ENCODE results near the gene CSRP3. TPM values are rescaled to one million over a fixed set of nuclear protein-coding genes. Genes with fewer than 3 reads are reported as not detected.
"Not testable (repeated sequence)": the region's sequence is repeated elsewhere in the genome, so short reads cannot be mapped to it uniquely, and the experiment has no call there.

Gene CSRP3
- total and polyA plus RNA-seq, 5 donors from 2014 or later, result not detected

DNA sequence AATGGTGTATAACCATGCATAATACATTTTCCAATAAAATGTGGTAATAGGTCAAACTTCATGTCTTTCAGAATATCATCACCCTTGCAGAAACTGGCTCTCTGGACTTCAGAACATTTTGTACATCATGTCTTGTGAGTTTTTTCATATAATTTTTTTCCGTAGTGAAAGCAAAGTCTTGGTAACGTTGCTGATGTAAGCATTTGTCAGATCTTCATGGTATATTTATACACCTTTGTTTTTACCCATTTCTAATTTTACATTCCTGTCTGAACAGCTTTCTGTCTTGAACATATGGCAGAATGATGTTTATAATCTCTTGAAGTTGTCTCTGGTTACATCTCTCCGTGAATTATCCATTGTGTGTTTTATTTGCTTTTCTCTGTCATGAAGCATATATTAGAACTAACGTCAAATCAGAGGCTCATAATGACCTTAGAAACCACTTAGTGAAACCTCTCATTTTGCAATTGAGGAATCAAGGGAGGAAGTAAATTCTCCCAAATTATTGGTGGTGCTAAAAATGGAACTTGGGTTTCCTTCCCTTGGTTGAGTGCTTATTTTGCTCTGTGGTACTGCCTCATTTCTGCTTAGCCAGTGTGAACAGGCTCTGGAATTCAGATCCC, 37.4 kb downstream of the CSRP3 start:
- no peak overlapping the region for H3K27ac ChIP-seq (ENCODE audit: insufficient read depth, low read length, poor library complexity, severe bottlenecking)
- DNase-seq (no peak), ATAC-seq (ENCODE audit: low read depth in 2 of 2) (no peak)
- H3K36me3 Mint-ChIP-seq, result peaks cover 79% of the 10 kb centered on the region
- H3K4me3 Mint-ChIP-seq, result no peak overlapping the region
- no peaks in the 10 kb centered on the region for H3K27me3 ChIP-seq (ENCODE audit: control insufficient read depth, insufficient read depth, low read length)
- no peaks in the 10 kb centered on the region for H3K9me3 ChIP-seq (ENCODE audit: control insufficient read depth in 2 of 2, low read length in 2 of 2)
- H3K4me1 ChIP-seq (ENCODE audit: control insufficient read depth, insufficient read depth, low read length, poor library complexity, severe bottlenecking), result no peaks in the 10 kb centered on the region
- H3K4me1 Mint-ChIP-seq, result peaks cover 0 to 8% (median 7%) of the 10 kb centered on the region in 4 donors
- H3K4me3 ChIP-seq (ENCODE audit: low read depth, low read length), result no peak overlapping the region
- H3K27ac Mint-ChIP-seq, result no peak overlapping the region
- H3K9me3 Mint-ChIP-seq, result no peaks in the 10 kb centered on the region
- no peaks in the 10 kb centered on the region for H3K27me3 Mint-ChIP-seq
- peaks cover 51% of the 10 kb centered on the region for H3K36me3 ChIP-seq (ENCODE audit: control insufficient read depth, insufficient read depth, low read length)

DNA sequence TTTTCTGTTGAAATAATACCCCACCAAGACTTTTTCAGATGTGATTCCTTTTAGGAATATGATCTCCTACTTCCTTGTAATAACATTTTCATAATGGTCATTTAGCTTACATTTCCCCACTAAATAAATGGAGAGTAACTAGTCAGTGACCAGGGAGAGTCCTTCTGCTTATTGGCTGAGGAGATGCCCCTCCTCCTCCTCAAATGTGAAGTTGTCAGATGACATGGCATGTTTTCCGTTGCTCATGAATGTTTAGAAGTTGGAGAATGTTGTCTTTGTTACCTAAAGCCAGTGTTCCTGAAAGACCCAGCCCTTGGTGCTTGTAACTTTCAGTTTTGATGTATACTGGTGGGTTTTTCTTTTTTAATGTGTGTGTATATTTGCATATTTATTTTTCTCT, 38.2 kb downstream of the CSRP3 start:
- peaks cover 51% of the 10 kb centered on the region for H3K36me3 ChIP-seq (ENCODE audit: control insufficient read depth, insufficient read depth, low read length)
- H3K9me3 ChIP-seq (ENCODE audit: control insufficient read depth in 2 of 2, low read length in 2 of 2), result no peaks in the 10 kb centered on the region
- ATAC-seq (ENCODE audit: low read depth in 2 of 2) (no peak), DNase-seq (no peak)
- no peaks in the 10 kb centered on the region for H3K4me1 ChIP-seq (ENCODE audit: control insufficient read depth, insufficient read depth, low read length, poor library complexity, severe bottlenecking)
- no peaks in the 10 kb centered on the region for H3K27me3 Mint-ChIP-seq
- H3K27ac ChIP-seq (ENCODE audit: insufficient read depth, low read length, poor library complexity, severe bottlenecking), result no peak overlapping the region
- H3K27me3 ChIP-seq (ENCODE audit: control insufficient read depth, insufficient read depth, low read length), result no peaks in the 10 kb centered on the region
- peaks cover 0 to 8% (median 7%) of the 10 kb centered on the region in 4 donors for H3K4me1 Mint-ChIP-seq
- no peaks in the 10 kb centered on the region for H3K9me3 Mint-ChIP-seq
- H3K4me3 ChIP-seq (ENCODE audit: low read depth, low read length), result no peak overlapping the region
- no peak overlapping the region for H3K4me3 Mint-ChIP-seq
- H3K36me3 Mint-ChIP-seq, result peaks cover 77% of the 10 kb centered on the region
- H3K27ac Mint-ChIP-seq, result no peak overlapping the region

DNA sequence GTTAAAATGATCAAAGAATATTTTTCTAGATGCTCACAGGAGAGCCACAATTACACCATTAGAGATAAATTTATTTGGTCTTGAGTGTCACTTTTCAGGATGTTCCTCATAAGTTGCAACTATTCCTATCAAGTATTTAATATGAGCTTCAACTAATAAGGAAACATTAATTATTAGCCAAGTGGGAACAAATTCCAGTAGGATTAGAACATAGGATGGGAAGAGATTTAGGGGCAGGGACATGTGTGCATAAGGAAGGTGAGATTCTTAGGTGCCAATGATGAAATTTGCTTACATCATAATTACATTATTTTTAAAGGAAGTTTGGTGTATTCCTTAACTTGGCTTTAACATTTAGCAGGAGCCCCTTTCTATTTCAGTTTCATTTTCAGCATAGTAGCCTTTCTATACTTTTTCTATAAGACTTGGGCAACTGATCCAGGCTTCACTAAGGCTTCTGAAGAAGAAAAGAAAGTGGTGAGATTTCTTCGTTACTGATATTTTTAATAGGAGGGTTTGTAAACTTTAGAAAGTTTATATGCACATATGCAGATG, 38.8 kb downstream of the CSRP3 start:
- Histone ChIP-seq H3K27me3 (ENCODE audit: control insufficient read depth, insufficient read depth, low read length) (no peaks in the 10 kb centered on the region), H3K4me3 (ENCODE audit: low read depth, low read length) (no peak overlapping the region), H3K4me1 (ENCODE audit: control insufficient read depth, insufficient read depth, low read length, poor library complexity, severe bottlenecking) (no peaks in the 10 kb centered on the region), H3K27ac (ENCODE audit: insufficient read depth, low read length, poor library complexity, severe bottlenecking) (no peak overlapping the region), H3K36me3 (ENCODE audit: control insufficient read depth, insufficient read depth, low read length) (peaks cover 47% of the 10 kb centered on the region), H3K9me3 (ENCODE audit: control insufficient read depth in 2 of 2, low read length in 2 of 2) (no peaks in the 10 kb centered on the region)
- Mint-ChIP-seq H3K27ac (peak overlapping the region in 1 of 3 donors; percentile 37), H3K9me3 (no peaks in the 10 kb centered on the region), H3K4me3 (no peak overlapping the region), H3K36me3 (peaks cover 72% of the 10 kb centered on the region), H3K4me1 (peaks cover 0 to 8% (median 7%) of the 10 kb centered on the region in 4 donors), H3K27me3 (no peaks in the 10 kb centered on the region)
- DNase-seq, result no peak
- ATAC-seq (ENCODE audit: low read depth in 2 of 2), result no peak

DNA sequence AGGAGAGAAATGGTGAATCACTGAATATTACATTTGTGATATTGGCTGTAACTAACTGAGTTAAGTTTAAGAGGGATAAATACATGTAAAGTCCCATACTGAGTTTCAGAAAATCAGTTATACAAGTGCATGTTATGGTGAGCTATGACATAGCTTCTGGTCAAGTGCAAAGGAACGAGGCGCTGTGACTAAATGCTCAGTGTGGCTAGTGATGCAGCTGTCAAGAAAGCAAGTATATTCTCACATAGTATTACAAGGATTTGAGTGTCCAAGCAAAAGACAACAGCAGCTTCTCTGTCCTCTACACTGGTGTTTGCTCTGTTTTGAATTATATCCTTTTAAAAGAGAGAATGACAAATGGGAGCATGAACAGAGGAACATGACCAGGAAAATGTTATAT, 40.1 kb downstream of the CSRP3 start:
- no peak for DNase-seq
- peaks cover 42% of the 10 kb centered on the region for H3K36me3 ChIP-seq (ENCODE audit: control insufficient read depth, insufficient read depth, low read length)
- H3K4me1 ChIP-seq (ENCODE audit: control insufficient read depth, insufficient read depth, low read length, poor library complexity, severe bottlenecking), result no peaks in the 10 kb centered on the region
- Mint-ChIP-seq H3K4me1 (peaks cover 0 to 8% (median 7%) of the 10 kb centered on the region in 4 donors), H3K27me3 (no peaks in the 10 kb centered on the region), H3K27ac (no peak overlapping the region), H3K9me3 (no peaks in the 10 kb centered on the region), H3K36me3 (peaks cover 75% of the 10 kb centered on the region), H3K4me3 (no peak overlapping the region)
- no peaks in the 10 kb centered on the region for H3K27me3 ChIP-seq (ENCODE audit: control insufficient read depth, insufficient read depth, low read length)
- no peak for ATAC-seq (ENCODE audit: low read depth in 2 of 2)
- H3K27ac ChIP-seq (ENCODE audit: insufficient read depth, low read length, poor library complexity, severe bottlenecking), result no peak overlapping the region
- no peaks in the 10 kb centered on the region for H3K9me3 ChIP-seq (ENCODE audit: control insufficient read depth in 2 of 2, low read length in 2 of 2)
- H3K4me3 ChIP-seq (ENCODE audit: low read depth, low read length), result no peak overlapping the region

DNA sequence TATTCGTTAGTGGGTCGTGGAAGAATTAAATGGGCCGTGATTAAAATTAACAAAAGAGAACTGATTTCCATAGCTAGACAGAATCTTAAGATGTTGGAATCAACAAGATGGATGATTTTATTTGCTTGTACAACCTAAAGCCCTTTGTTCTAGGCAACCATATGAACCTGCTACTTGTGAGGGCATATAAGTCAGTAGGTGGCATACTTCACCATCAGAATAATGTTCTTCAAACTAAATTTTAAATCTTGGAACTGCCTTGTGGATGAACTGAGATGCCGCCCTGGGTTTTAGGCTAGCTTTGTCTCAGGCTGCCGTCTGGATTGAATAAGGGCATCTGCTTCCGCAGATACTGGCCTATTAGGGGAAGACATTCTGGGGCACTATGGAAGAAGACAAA, 40.9 kb downstream of the CSRP3 start:
- peak overlapping the region in 1 of 3 donors; percentile 18 for H3K27ac Mint-ChIP-seq
- H3K4me3 ChIP-seq (ENCODE audit: low read depth, low read length), result no peak overlapping the region

DNA sequence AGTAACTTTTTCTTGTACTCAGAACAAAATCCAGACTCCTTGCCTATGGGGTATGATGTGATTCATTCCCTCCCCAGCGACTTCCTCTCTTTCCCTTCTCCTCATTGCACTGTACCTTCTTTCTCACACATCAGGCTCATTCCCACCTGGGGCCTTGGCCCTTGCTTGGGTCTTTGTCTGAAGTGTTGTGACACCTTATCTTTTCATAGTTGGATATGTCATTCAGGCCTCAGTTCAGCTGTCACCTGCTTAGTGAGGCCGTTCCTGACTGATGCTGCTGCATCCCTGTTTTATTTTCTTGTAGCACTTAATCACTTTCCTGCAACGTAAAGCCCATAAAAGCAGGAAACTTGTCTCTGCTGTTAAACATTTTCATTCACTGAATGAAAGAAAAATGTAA, 44.9 kb downstream of the CSRP3 start:
- H3K4me1 ChIP-seq (ENCODE audit: control insufficient read depth, insufficient read depth, low read length, poor library complexity, severe bottlenecking), result no peaks in the 10 kb centered on the region
- H3K27me3 Mint-ChIP-seq, result no peaks in the 10 kb centered on the region
- no peaks in the 10 kb centered on the region for H3K27me3 ChIP-seq (ENCODE audit: control insufficient read depth, insufficient read depth, low read length)
- H3K4me3 Mint-ChIP-seq, result no peak overlapping the region
- no peaks in the 10 kb centered on the region for H3K9me3 ChIP-seq (ENCODE audit: control insufficient read depth in 2 of 2, low read length in 2 of 2)
- no peak overlapping the region for H3K4me3 ChIP-seq (ENCODE audit: low read depth, low read length)
- DNase-seq, result no peak
- H3K9me3 Mint-ChIP-seq, result no peaks in the 10 kb centered on the region
- peaks cover 63% of the 10 kb centered on the region for H3K36me3 Mint-ChIP-seq
- no peak overlapping the region for H3K27ac ChIP-seq (ENCODE audit: insufficient read depth, low read length, poor library complexity, severe bottlenecking)
- H3K27ac Mint-ChIP-seq, result no peak overlapping the region
- no peak for ATAC-seq (ENCODE audit: low read depth in 2 of 2)
- peaks cover 51% of the 10 kb centered on the region for H3K36me3 ChIP-seq (ENCODE audit: control insufficient read depth, insufficient read depth, low read length)
- peaks cover 0 to 4% (median 0%) of the 10 kb centered on the region in 4 donors for H3K4me1 Mint-ChIP-seq

More for the DNA sequence above, 40.9 kb downstream of the CSRP3 start:
- H3K27me3 ChIP-seq (ENCODE audit: control insufficient read depth, insufficient read depth, low read length), result no peaks in the 10 kb centered on the region
- Mint-ChIP-seq H3K36me3 (peaks cover 73% of the 10 kb centered on the region), H3K27me3 (no peaks in the 10 kb centered on the region), H3K4me1 (peaks cover 0 to 8% (median 7%) of the 10 kb centered on the region in 4 donors), H3K9me3 (no peaks in the 10 kb centered on the region), H3K4me3 (no peak overlapping the region)
- no peaks in the 10 kb centered on the region for H3K4me1 ChIP-seq (ENCODE audit: control insufficient read depth, insufficient read depth, low read length, poor library complexity, severe bottlenecking)
- H3K9me3 ChIP-seq (ENCODE audit: control insufficient read depth in 2 of 2, low read length in 2 of 2), result no peaks in the 10 kb centered on the region
- DNase-seq (no peak), ATAC-seq (ENCODE audit: low read depth in 2 of 2) (no peak)
- peaks cover 41% of the 10 kb centered on the region for H3K36me3 ChIP-seq (ENCODE audit: control insufficient read depth, insufficient read depth, low read length)
- no peak overlapping the region for H3K27ac ChIP-seq (ENCODE audit: insufficient read depth, low read length, poor library complexity, severe bottlenecking)

DNA sequence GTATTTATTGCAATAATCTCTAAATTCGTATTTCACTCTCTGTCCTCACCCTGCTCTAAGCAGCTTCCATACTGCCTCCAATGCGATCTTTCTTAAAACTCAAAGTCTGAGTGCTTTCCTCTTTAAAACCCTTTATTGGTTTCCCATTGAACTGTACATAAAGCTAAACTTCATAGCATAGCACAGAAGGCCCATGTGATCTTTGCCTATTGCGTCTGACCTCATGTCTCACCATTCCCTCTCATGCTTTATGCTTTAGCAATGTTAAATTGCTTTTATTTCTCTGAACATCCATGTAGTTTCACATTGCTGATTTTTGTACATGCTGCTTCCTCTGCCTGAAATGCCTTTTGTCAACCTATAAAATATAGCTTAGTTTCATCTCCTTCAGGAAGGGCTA, 56.5 kb downstream of the CSRP3 start:
- H3K4me1 ChIP-seq (ENCODE audit: control insufficient read depth, insufficient read depth, low read length, poor library complexity, severe bottlenecking), result no peaks in the 10 kb centered on the region
- no peak for ATAC-seq (ENCODE audit: low read depth in 2 of 2)
- no peak overlapping the region for H3K27ac ChIP-seq (ENCODE audit: insufficient read depth, low read length, poor library complexity, severe bottlenecking)
- H3K4me3 ChIP-seq (ENCODE audit: low read depth, low read length), result no peak overlapping the region
- H3K4me1 Mint-ChIP-seq, result peaks cover 0 to 9% (median 6%) of the 10 kb centered on the region in 4 donors
- peaks cover 27% of the 10 kb centered on the region for H3K36me3 Mint-ChIP-seq
- DNase-seq, result no peak
- peaks cover 9% of the 10 kb centered on the region for H3K36me3 ChIP-seq (ENCODE audit: control insufficient read depth, insufficient read depth, low read length)
- H3K9me3 Mint-ChIP-seq, result no peaks in the 10 kb centered on the region
- no peaks in the 10 kb centered on the region for H3K27me3 Mint-ChIP-seq
- H3K9me3 ChIP-seq (ENCODE audit: control insufficient read depth in 2 of 2, low read length in 2 of 2), result no peaks in the 10 kb centered on the region
- no peak overlapping the region for H3K4me3 Mint-ChIP-seq
- H3K27me3 ChIP-seq (ENCODE audit: control insufficient read depth, insufficient read depth, low read length), result no peaks in the 10 kb centered on the region
- no peak overlapping the region for H3K27ac Mint-ChIP-seq

DNA sequence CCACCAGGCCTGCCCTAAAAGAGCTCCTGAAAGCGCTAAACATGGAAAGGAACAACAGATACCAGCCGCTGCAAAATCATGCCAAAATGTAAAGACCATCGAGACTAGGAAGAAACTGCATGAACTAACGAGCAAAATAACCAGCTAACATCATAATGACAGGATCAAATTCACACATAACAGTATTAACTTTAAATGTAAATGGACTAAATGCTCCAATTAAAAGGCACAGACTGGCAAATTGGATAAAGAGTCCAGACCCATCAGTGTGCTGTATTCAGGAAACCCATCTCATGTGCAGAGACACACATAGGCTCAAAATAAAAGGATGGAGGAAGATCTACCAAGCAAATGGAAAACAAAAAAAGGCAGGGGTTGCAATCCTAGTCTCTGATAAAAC, 64.9 kb downstream of the CSRP3 start:
- H3K4me1 Mint-ChIP-seq, result peaks cover 3 to 11% (median 3%) of the 10 kb centered on the region in 4 donors
- not testable (repeated sequence) for DNase-seq; H3K4me1 ChIP-seq (ENCODE audit: control insufficient read depth, insufficient read depth, low read length, poor library complexity, severe bottlenecking); H3K27ac ChIP-seq (ENCODE audit: insufficient read depth, low read length, poor library complexity, severe bottlenecking); H3K27me3 Mint-ChIP-seq; ATAC-seq (ENCODE audit: low read depth in 2 of 2); H3K27ac Mint-ChIP-seq; H3K36me3 ChIP-seq (ENCODE audit: control insufficient read depth, insufficient read depth, low read length); H3K4me3 Mint-ChIP-seq; H3K4me3 ChIP-seq (ENCODE audit: low read depth, low read length); H3K27me3 ChIP-seq (ENCODE audit: control insufficient read depth, insufficient read depth, low read length)
- peaks cover 6 to 12% of the 10 kb centered on the region in 2 experiments for H3K9me3 ChIP-seq (ENCODE audit: control insufficient read depth in 2 of 2, low read length in 2 of 2)
- peaks cover 2 to 20% (median 5%) of the 10 kb centered on the region in 7 donors for H3K9me3 Mint-ChIP-seq
- peaks cover 15% of the 10 kb centered on the region for H3K36me3 Mint-ChIP-seq
